Calu3 (cell line): ENCODE data around the gene PYGM. TPM values are rescaled to one million over a fixed set of nuclear protein-coding genes. Genes with fewer than 3 reads are reported as not detected.

Source experiments
- BruUV-seq: library from RNA; stranded (reverse); fragments of 400-500 nt; replicated peaks from 2 replicates; lab custom pipeline; 2021; lab: Mats Ljungman, UMichigan
- CTCF ChIA-PET: fragments of 300-600 bp; sonication (Branson Sonifier 250); formaldehyde crosslinking; loops from one replicate; lab custom pipeline; 2022; ENCODE audit warnings: antibody characterized with exemption; lab: Charles Lee
- DNase-seq: peaks from one replicate; pipeline ENCODE4 v3.0.0; 2022
- H3K27ac Mint-ChIP-seq: one replicate; pipeline ENCODE4 v1.8.0; 2022; ENCODE audit warnings: mixed read lengths; ENCODE audit not compliant: unreplicated experiment
- H3K27me3 Mint-ChIP-seq: one replicate; pipeline ENCODE4 v1.8.0; 2022; ENCODE audit warnings: mixed read lengths; ENCODE audit not compliant: unreplicated experiment
- H3K36me3 Mint-ChIP-seq: one replicate; pipeline ENCODE4 v1.8.0; 2022; ENCODE audit warnings: mild to moderate bottlenecking, moderate library complexity, mixed read lengths; ENCODE audit not compliant: insufficient read depth, unreplicated experiment
- H3K4me1 Mint-ChIP-seq: one replicate; pipeline ENCODE4 v1.8.0; 2022; ENCODE audit warnings: mild to moderate bottlenecking, low read depth, mixed read lengths; ENCODE audit not compliant: unreplicated experiment
- H3K4me3 Mint-ChIP-seq: one replicate; pipeline ENCODE4 v1.8.0; 2022; ENCODE audit warnings: mild to moderate bottlenecking, low read depth, moderate library complexity, mixed read lengths; ENCODE audit not compliant: unreplicated experiment
- H3K9me3 Mint-ChIP-seq: one replicate; pipeline ENCODE4 v1.8.0; 2022; ENCODE audit warnings: low read depth, mixed read lengths; ENCODE audit not compliant: unreplicated experiment
- intact Hi-C: fragments of 100-400 bp; cut with micrococcal nuclease; formaldehyde crosslinking; loops from one replicate; pipeline ENCODE4 v1.10.0; 2022; ENCODE audit not compliant: unreplicated experiment
- total RNA-seq: library from RNA; stranded (reverse); gene quantifications from 2 replicates; pipeline ENCODE4 v1.2.3, GENCODE V29; 2022
- TF ChIP-seq, protein P1 (sequence below): fragments of 200-600 bp; IDR thresholded peaks from one replicate; pipeline ENCODE4 v1.8.0; 2022; ENCODE audit warnings: antibody characterized with exemption; ENCODE audit not compliant: unreplicated experiment

PYGM gene
- total RNA-seq, 1 experiment from 2014 or later, result 1.4 TPM

DNA sequence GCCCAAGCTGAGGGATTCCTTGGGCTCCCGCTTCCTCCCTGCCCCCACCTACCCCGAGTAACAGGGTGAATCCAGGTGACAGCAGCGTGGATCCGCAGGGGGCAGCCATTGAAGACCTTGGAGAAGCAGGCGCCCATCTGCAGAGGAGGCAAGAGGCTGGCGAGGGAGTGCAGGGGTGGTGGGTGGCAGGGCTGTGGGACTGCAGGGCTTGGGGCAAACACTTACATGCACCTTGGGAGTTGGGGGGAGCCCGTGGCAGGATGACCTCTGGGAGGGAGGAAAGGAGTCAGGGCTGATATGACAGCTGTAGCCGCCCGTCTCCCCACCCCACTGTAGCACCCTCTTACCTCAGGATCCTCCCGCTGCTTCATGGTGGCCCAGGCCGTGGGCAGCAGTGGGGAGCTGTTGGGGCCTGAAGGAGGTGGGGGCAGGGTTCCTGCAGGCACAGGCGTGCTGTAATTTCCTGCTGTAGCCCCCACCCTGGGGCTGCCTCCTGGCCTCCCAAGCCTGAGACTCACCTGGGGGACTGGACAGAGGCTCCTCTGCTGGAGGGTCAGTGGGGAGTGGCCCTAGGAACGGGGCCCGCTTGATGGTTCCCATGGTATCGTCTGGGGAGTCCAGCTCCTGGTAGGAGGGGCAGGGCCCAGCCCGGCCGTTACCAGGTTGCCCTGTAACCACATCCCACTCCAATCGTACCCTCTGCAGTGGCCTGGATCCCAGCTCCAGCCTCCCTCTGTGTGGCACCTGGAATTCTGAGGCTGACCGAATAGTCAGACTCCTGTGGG is 37.2 kb upstream of the PYGM start:
- Mint-ChIP-seq H3K4me1 (peaks cover 8% of the 10 kb centered on the region), H3K4me3 (no peak overlapping the region), H3K9me3 (no peaks in the 10 kb centered on the region), H3K36me3 (no peaks in the 10 kb centered on the region), H3K27ac (no peak overlapping the region), H3K27me3 (no peaks in the 10 kb centered on the region)
- CTCF ChIA-PET, result interaction anchor here (0.5 to 0.6 kb wide), 2 partner anchors 167 to 228 kb away, joined by 3 to 4 read pairs; no protein-coding TSS in a partner anchor
- TF ChIP-seq, protein P1, sequence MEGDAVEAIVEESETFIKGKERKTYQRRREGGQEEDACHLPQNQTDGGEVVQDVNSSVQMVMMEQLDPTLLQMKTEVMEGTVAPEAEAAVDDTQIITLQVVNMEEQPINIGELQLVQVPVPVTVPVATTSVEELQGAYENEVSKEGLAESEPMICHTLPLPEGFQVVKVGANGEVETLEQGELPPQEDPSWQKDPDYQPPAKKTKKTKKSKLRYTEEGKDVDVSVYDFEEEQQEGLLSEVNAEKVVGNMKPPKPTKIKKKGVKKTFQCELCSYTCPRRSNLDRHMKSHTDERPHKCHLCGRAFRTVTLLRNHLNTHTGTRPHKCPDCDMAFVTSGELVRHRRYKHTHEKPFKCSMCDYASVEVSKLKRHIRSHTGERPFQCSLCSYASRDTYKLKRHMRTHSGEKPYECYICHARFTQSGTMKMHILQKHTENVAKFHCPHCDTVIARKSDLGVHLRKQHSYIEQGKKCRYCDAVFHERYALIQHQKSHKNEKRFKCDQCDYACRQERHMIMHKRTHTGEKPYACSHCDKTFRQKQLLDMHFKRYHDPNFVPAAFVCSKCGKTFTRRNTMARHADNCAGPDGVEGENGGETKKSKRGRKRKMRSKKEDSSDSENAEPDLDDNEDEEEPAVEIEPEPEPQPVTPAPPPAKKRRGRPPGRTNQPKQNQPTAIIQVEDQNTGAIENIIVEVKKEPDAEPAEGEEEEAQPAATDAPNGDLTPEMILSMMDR, result no peak
- intact Hi-C loops, result no loop called here
- no TSS peak for BruUV-seq
- no peak for DNase-seq

DNA sequence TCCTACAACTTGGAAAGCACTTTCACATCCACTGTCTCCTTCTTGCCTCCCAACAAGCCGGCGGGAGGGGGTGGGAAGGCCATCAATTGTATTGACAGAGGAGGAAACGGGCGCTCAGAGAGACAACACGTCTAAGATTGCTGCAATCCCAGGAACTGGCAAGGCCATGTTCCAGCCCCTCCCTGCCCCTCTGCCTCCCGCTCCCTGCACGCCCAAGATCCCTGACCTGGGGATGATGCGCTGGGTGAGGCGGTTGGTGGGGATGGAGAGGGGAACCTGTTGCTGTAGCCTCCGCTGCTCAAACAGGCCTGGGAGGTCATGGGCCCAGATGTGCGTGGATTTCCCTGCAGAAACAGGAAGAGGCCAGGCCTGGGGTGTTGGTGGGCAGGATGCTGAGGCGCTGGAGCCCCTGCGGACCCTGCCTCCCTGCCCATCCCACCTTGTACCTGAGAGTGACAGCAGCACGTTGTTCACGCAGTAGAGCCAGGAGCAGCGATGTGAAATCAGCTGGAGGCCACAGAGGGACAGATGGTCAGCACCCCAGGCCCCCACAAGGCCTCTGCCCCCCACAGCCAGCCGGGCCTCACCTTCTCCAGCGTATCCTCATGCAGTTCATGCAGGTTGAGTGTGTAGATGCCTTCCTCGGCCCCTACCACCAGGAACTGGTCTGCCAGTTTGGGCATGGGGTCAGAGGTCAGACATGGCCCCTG is 36.4 kb upstream of the PYGM start:
- Mint-ChIP-seq H3K4me1 (peaks cover 8% of the 10 kb centered on the region), H3K9me3 (no peaks in the 10 kb centered on the region), H3K4me3 (no peak overlapping the region), H3K27me3 (no peaks in the 10 kb centered on the region), H3K27ac (no peak overlapping the region), H3K36me3 (no peaks in the 10 kb centered on the region)
- BruUV-seq, result no TSS peak
- intact Hi-C loops, result no loop called here
- TF ChIP-seq, protein P1, result no peak
- CTCF ChIA-PET, result interaction anchor here (0.6 kb wide), 1 partner anchor 168 kb away, joined by 3 read pairs; no protein-coding TSS in a partner anchor
- DNase-seq, result no peak

DNA sequence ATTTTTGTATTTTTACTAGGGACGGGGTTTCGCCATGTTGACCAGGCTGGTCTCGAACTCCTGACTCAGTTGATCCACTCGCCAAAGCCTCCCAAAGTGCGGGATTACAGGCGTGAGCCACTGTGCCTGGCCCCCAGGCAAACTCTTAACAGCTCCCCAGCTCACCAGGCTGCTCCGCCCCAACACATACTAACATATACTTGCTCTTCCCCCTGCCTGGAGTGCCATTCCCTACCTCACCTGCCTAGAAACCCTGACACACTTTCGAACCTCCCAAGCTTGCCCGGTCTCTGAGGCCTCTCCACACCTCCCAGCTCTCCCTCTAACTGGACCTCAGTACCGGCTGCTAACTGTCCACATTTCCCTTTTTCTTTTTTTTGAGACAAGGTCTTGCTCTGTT is 34.8 kb upstream of the PYGM start:
- no peak overlapping the region for H3K27ac Mint-ChIP-seq
- CTCF ChIA-PET, result no interaction called here
- TF ChIP-seq, protein P1, result no peak
- H3K36me3 Mint-ChIP-seq, result no peaks in the 10 kb centered on the region
- no TSS peak for BruUV-seq
- DNase-seq, result no peak
- intact Hi-C loops, result no loop called here
- no peaks in the 10 kb centered on the region for H3K9me3 Mint-ChIP-seq
- H3K27me3 Mint-ChIP-seq, result no peaks in the 10 kb centered on the region
- peaks cover 8% of the 10 kb centered on the region for H3K4me1 Mint-ChIP-seq
- H3K4me3 Mint-ChIP-seq, result no peak overlapping the region

DNA sequence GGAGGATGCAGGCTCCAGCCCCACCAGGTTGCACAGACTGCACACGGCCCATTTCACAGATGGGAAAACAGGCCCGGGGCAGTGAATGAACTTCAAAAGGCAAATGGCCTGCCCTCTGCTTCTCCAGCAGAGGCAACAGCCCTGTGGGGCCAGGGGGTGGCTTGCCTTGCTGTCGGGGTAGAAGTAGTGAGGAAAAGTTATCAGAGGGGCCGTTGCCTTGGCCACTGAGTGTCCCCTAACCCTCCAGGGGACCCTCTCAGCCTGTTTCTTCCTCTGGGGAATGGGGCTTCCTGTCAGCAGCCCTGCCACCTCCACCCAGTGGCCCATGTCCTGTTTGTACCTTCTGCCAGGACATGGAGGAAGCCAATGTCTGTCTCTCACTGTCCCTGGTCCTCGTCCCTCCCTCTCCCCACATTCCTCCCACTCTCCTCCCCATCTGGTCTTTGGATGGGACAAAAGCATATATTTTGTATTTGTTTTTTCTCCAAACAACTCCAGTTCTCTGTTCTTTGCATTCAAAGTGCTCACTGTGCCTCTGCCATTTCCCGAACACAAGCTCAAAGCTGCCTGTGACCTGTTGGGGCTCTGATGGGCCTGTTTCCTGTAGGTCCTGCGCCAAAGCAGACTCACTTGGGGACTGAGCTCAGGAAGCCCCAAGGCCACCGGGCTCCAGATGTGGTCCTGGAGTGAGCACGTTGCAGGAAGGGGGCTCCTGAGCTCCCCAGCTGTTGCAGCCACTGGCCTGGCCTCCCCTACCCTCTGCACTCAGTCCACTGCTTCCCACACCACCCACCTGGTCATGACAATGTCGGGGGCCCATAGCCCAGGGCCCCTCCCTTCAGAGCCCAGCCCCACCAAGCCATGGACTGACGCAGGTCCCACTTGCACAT is 33.7 kb upstream of the PYGM start:
- Mint-ChIP-seq H3K27me3 (no peaks in the 10 kb centered on the region), H3K36me3 (no peaks in the 10 kb centered on the region), H3K4me1 (peaks cover 2% of the 10 kb centered on the region), H3K4me3 (no peak overlapping the region), H3K27ac (no peak overlapping the region), H3K9me3 (no peaks in the 10 kb centered on the region)
- no TSS peak for BruUV-seq
- CTCF ChIA-PET, result interaction anchor here (0.6 kb wide), 1 partner anchor 248 kb away, joined by 3 read pairs; no protein-coding TSS in a partner anchor
- intact Hi-C loops, result no loop called here
- no peak for DNase-seq
- TF ChIP-seq, protein P1, result no peak
